Activated CD4-positive, alpha-beta T cell treated with anti-CD3 and anti-CD28 coated beads, Interleukin-2, amount 50 U/mL, for 4 hours (primary cell): Measurements from ENCODE around the gene ADCY7.

Experiments
- DNase-seq, 2 experiments: peaks; one replicate each; pipeline ENCODE4 v3.0.0-alpha.2; 2020

The ADCY7 gene

GRCh38 chr16:50284131-50284911, 18.0 kb downstream of the ADCY7 start:
- no peak for DNase-seq

- no peak for DNase-seq
Observed at GRCh38 chr16:50285406-50286003, 19.2 kb downstream of the ADCY7 start.

- DNase-seq, result no peak
Observed at GRCh38 chr16:50286681-50287080, 20.3 kb downstream of the ADCY7 start.

- DNase-seq, result no peak
Observed at GRCh38 chr16:50288026-50288425, 21.7 kb downstream of the ADCY7 start.

GRCh38 chr16:50288920-50289319, 22.6 kb downstream of the ADCY7 start:
- no peak for DNase-seq

GRCh38 chr16:50289950-50290764, 23.8 kb downstream of the ADCY7 start:
- DNase-seq, result no peak

GRCh38 chr16:50290856-50291255, 24.5 kb downstream of the ADCY7 start:
- DNase-seq, result no peak

GRCh38 chr16:50291719-50292565, 25.6 kb downstream of the ADCY7 start:
- DNase-seq, result no peak

- DNase-seq, result no peak
Observed at GRCh38 chr16:50292566-50292948, 26.2 kb downstream of the ADCY7 start.

- DNase-seq, result no peak
Observed at GRCh38 chr16:50293041-50293783, 26.9 kb downstream of the ADCY7 start.

GRCh38 chr16:50293994-50294855, 27.9 kb downstream of the ADCY7 start:
- DNase-seq, result no peak

GRCh38 chr16:50294955-50295354, 28.6 kb downstream of the ADCY7 start:
- DNase-seq, result no peak

GRCh38 chr16:50295541-50296132, 29.3 kb downstream of the ADCY7 start:
- DNase-seq, result no peak

- no peak for DNase-seq
Observed at GRCh38 chr16:50296807-50297206, 30.5 kb downstream of the ADCY7 start.

- DNase-seq, result no peak
Observed at GRCh38 chr16:50297301-50298074, 31.1 kb downstream of the ADCY7 start.

GRCh38 chr16:50298075-50298460, 31.7 kb downstream of the ADCY7 start:
- DNase-seq, result no peak

- no peak for DNase-seq
Observed at GRCh38 chr16:50298591-50299507, 32.5 kb downstream of the ADCY7 start.

GRCh38 chr16:50299508-50300105, 33.3 kb downstream of the ADCY7 start:
- DNase-seq, result no peak
